HG03558 (cell line): Measurements from ENCODE around the gene PLLP.
"Not testable (repeated sequence)": the region's sequence is repeated elsewhere in the genome, so short reads cannot be mapped to it uniquely, and the experiment has no call there.

Experiments used
- ATAC-seq: cut with Tn5 transposase; IDR thresholded peaks from one replicate; pipeline ENCODE4 v1.9.1; 2021; ENCODE audit warnings: moderate number of reproducible peaks; ENCODE audit not compliant: unreplicated experiment; ENCODE audit errors: extremely low read depth

PLLP gene

GRCh38 chr16:57275946-57276345 lies 8.5 kb downstream of the PLLP start:
- ATAC-seq: not testable (repeated sequence)

- ATAC-seq: no peak
Observed at GRCh38 chr16:57273826-57274225, 10.6 kb downstream of the PLLP start.

- no peak for ATAC-seq
Observed at GRCh38 chr16:57273359-57273758, 11.1 kb downstream of the PLLP start.

- ATAC-seq: no peak
Observed at GRCh38 chr16:57271867-57272495, 12.5 kb downstream of the PLLP start.

GRCh38 chr16:57271063-57271345 lies 13.5 kb downstream of the PLLP start:
- no peak for ATAC-seq

- no peak for ATAC-seq
Observed at GRCh38 chr16:57270221-57271062, 14.0 kb downstream of the PLLP start.

GRCh38 chr16:57268804-57269800 lies 15.4 kb downstream of the PLLP start:
- ATAC-seq: no peak

- ATAC-seq: not testable (repeated sequence)
Observed at GRCh38 chr16:57267343-57267742, 17.1 kb downstream of the PLLP start.

GRCh38 chr16:57266531-57267260 lies 17.8 kb downstream of the PLLP start:
- no peak for ATAC-seq

- ATAC-seq: no peak
Observed at GRCh38 chr16:57265850-57266530, 18.5 kb downstream of the PLLP start.

- ATAC-seq: no peak
Observed at GRCh38 chr16:57264950-57265371, 19.5 kb downstream of the PLLP start.

GRCh38 chr16:57264381-57264780 lies 20.1 kb downstream of the PLLP start:
- ATAC-seq: no peak

- ATAC-seq: no peak
Observed at GRCh38 chr16:57263541-57264351, 20.7 kb downstream of the PLLP start.

GRCh38 chr16:57262841-57263540 lies 21.5 kb downstream of the PLLP start:
- no peak for ATAC-seq

- no peak for ATAC-seq
Observed at GRCh38 chr16:57261806-57262205, 22.7 kb downstream of the PLLP start.

- no peak for ATAC-seq
Observed at GRCh38 chr16:57260294-57260929, 24.1 kb downstream of the PLLP start.

- ATAC-seq: no peak
Observed at GRCh38 chr16:57258910-57259475, 25.5 kb downstream of the PLLP start.
